Measurements from ENCODE around the gene SLC45A2. TPM values are rescaled to one million over a fixed set of nuclear protein-coding genes. Genes with fewer than 3 reads are reported as not detected.

The SLC45A2 gene
- total RNA-seq, 1 donor = not detected

- no peak overlapping the region for H3K4me3 ChIP-seq (ENCODE audit: low read depth, low read length)
- peak; percentile 27 for DNase-seq (ENCODE audit: low read depth)
- TF ChIP-seq CTCF (IDR thresholded peaks at IDR 0.05; ENCODE audit: insufficient read depth, low read depth, low read length) = no peak
Observed at GRCh38 chr5:33975852-33976251, 8.6 kb downstream of the SLC45A2 start.

- no peak for DNase-seq (ENCODE audit: low read depth)
- no peak for TF ChIP-seq CTCF (IDR thresholded peaks at IDR 0.05; ENCODE audit: insufficient read depth, low read depth, low read length)
- no peak overlapping the region for H3K4me3 ChIP-seq (ENCODE audit: low read depth, low read length)
Observed at GRCh38 chr5:33973271-33973670, 11.2 kb downstream of the SLC45A2 start.

- TF ChIP-seq CTCF (IDR thresholded peaks at IDR 0.05; ENCODE audit: insufficient read depth, low read depth, low read length) = peak; percentile 95
- DNase-seq (ENCODE audit: low read depth) = peak; percentile 72
- no peak overlapping the region for H3K4me3 ChIP-seq (ENCODE audit: low read depth, low read length)
Observed at GRCh38 chr5:33969572-33970452, 14.7 kb downstream of the SLC45A2 start.

- no peak overlapping the region for H3K4me3 ChIP-seq (ENCODE audit: low read depth, low read length)
- peak; percentile 13 for DNase-seq (ENCODE audit: low read depth)
- no peak for TF ChIP-seq CTCF (IDR thresholded peaks at IDR 0.05; ENCODE audit: insufficient read depth, low read depth, low read length)
Observed at GRCh38 chr5:33968211-33969005, 16.1 kb downstream of the SLC45A2 start.

GRCh38 chr5:33966805-33967204 is 17.7 kb downstream of the SLC45A2 start:
- TF ChIP-seq CTCF (IDR thresholded peaks at IDR 0.05; ENCODE audit: insufficient read depth, low read depth, low read length) = no peak
- no peak overlapping the region for H3K4me3 ChIP-seq (ENCODE audit: low read depth, low read length)
- DNase-seq (ENCODE audit: low read depth) = no peak

GRCh38 chr5:33964132-33964700 is 20.3 kb downstream of the SLC45A2 start:
- no peak for DNase-seq (ENCODE audit: low read depth)
- no peak overlapping the region for H3K4me3 ChIP-seq (ENCODE audit: low read depth, low read length)
- TF ChIP-seq CTCF (IDR thresholded peaks at IDR 0.05; ENCODE audit: insufficient read depth, low read depth, low read length) = no peak

Data from fibroblast of villous mesenchyme (primary cell).